ENCODE measurements around the gene CCDC186.

The CCDC186 gene

DNA sequence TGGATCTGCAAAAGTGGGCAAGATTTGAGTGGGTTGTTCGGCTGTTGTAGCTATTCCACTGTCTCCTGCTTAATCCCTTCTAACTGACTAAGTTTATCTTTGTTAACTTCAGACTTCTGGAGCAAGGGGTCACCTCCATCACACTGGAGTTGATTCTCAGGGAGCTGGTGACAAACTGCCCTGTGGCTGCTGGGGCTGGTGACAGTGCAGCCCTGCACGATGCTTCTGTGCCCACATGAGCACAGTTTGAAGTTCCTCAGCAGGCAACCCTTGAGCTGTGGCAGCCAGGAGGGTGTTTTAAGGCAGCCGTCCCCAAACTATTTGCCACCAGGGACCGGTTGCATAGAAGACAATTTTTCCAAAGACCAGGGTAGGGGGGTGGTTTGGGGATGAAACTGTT lies 89.8 kb downstream of the CCDC186 start:
- TF ChIP-seq, protein P1, sequence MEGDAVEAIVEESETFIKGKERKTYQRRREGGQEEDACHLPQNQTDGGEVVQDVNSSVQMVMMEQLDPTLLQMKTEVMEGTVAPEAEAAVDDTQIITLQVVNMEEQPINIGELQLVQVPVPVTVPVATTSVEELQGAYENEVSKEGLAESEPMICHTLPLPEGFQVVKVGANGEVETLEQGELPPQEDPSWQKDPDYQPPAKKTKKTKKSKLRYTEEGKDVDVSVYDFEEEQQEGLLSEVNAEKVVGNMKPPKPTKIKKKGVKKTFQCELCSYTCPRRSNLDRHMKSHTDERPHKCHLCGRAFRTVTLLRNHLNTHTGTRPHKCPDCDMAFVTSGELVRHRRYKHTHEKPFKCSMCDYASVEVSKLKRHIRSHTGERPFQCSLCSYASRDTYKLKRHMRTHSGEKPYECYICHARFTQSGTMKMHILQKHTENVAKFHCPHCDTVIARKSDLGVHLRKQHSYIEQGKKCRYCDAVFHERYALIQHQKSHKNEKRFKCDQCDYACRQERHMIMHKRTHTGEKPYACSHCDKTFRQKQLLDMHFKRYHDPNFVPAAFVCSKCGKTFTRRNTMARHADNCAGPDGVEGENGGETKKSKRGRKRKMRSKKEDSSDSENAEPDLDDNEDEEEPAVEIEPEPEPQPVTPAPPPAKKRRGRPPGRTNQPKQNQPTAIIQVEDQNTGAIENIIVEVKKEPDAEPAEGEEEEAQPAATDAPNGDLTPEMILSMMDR (IDR thresholded peaks at IDR 0.05; ENCODE audit: borderline replicate concordance, insufficient read depth, low read depth, low read length): no peak
- H3K4me3 ChIP-seq (ENCODE audit: low read depth, low read length): no peak overlapping the region

DNA sequence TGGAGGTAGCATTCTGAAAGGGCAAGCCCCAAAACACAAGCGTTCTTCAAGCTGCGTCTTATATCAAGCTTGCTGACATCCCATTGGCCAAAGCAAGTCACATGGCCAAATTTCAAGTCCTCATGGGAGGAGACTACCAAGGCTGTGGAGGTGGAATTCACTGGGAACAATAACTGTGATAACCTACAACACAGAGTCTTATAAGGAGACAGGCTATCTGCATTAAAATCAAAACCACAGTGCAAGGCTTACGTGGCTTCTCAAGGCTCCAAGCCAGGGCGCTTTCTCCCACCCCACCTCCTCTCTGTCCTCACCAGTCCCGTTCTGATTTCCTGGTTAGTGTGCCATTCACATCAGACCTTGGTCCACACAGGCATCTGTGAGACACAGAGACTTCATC lies 91.0 kb downstream of the CCDC186 start:
- H3K4me3 ChIP-seq (ENCODE audit: low read depth, low read length): no peak overlapping the region
- TF ChIP-seq, protein P1 (IDR thresholded peaks at IDR 0.05; ENCODE audit: borderline replicate concordance, insufficient read depth, low read depth, low read length): no peak

DNA sequence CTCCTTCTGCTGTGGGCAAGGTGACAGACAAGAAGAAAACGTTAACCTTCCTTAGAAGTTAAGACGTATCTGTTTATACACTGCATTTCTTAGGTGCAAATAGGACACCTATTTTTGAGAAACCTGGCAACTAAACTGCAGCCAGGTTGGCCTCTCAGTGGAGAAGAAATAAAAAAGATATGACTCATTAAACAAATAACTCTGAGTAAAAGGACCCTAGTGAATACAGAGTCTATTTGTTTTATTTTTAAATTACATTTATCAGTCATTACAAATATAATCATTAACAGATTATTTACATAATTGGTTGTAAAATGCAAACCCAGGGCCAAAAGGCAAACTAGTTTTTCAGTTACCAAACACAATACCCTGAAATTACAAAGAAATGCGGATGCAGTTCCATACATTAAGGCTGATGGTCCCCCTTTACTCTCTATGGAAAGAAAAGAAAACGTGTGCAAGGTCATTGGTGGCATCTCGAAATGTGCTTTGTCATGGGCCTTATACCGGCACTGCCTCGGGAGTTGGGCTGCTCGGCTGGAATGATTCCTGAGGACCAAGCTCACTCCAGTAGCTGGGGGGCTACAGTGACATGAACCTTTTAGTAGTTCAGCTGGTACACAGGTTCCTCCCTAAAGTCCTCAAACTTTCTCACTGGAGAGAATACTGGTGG lies 92.0 kb downstream of the CCDC186 start:
- TF ChIP-seq, protein P1 (IDR thresholded peaks at IDR 0.05; ENCODE audit: borderline replicate concordance, insufficient read depth, low read depth, low read length): no peak

DNA sequence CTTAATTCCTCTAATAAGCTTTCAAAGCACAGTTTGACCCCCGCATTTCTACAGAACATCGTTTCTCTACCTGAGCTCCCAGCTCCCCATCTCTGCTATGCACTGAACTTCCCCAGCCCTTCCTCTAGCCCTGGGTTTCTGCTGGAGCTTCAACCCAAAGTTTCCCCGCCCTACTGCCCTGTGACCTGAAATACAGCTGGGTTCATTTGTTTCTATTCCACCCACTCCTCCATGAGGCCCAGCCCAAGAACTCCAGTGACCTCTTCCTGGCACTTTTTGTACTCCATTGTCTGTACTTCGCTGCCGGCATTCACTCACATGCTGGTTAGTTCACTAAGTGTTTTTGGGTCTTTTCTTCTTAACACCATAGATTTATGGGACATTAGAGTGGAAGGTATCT lies 94.6 kb downstream of the CCDC186 start:
- H3K4me3 ChIP-seq (ENCODE audit: low read depth, low read length): no peak overlapping the region

More for the DNA sequence above, 92.0 kb downstream of the CCDC186 start:
- no peak overlapping the region for H3K4me3 ChIP-seq (ENCODE audit: low read depth, low read length)

DNA sequence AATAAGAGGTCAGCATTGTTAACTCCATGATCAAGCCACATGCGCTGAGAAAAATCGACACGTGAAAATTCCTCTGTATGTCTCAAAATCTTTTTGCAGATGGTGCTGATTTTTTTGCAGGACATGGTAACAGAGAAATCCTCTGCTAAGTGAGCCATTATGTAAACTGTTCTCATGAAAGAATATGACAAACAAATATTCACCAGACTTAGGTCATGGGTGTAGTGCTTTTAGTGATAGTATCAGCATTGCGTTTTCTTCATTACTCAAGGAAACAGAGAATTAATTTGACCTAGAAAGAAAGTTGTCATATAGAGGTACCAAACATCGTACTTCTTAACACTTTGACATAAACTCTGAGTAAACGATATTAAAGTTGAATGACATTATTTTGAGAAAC lies 95.7 kb downstream of the CCDC186 start:
- TF ChIP-seq, protein P1 (IDR thresholded peaks at IDR 0.05; ENCODE audit: borderline replicate concordance, insufficient read depth, low read depth, low read length): no peak
- no peak overlapping the region for H3K4me3 ChIP-seq (ENCODE audit: low read depth, low read length)

More for the DNA sequence above, 94.6 kb downstream of the CCDC186 start:
- TF ChIP-seq, protein P1 (IDR thresholded peaks at IDR 0.05; ENCODE audit: borderline replicate concordance, insufficient read depth, low read depth, low read length): no peak

DNA sequence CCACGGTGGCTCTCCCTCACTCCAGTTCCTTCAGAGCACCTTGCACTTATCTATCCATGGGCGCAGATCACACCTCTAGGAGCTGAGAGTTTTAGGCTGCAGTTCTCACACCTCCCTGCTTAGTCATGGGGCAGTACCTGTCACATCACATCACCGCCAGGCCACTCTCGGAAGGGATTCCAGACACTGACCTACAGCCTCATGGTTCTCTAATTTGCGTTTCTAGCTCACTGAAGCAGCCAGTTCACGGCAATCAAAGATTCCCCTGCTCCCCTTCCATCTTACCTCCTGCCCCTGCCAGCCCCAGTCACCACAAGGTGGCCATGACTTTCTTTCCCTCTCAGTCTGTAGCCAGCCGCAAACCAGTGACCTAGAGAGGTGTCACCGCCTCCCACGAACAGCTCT lies 96.2 kb downstream of the CCDC186 start:
- H3K4me3 ChIP-seq (ENCODE audit: low read depth, low read length): no peak overlapping the region
- TF ChIP-seq, protein P1 (IDR thresholded peaks at IDR 0.05; ENCODE audit: borderline replicate concordance, insufficient read depth, low read depth, low read length): 0 out of 2 replicates have a peak, but pooled peaks have one; percentile 9

DNA sequence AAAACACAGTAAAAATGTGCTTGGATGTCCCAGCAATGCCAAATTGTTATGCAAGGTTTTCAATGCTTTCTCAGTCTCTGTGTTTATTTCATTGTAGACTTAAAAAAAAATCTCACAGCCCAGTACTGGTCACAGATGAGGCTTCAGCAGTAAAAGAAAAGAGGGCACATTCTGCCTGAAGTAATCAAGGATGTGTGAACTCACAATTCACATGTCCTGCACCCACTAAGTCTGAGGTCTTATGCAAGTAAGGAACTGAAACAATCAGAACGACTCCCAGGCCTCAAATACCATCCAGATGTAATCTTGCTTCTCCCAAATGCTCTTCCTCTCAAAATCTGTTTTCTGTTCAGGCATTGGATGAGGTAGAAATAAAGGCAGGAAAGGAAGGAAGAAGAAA lies 96.7 kb downstream of the CCDC186 start:
- TF ChIP-seq, protein P1 (IDR thresholded peaks at IDR 0.05; ENCODE audit: borderline replicate concordance, insufficient read depth, low read depth, low read length): no peak
- H3K4me3 ChIP-seq (ENCODE audit: low read depth, low read length): no peak overlapping the region

Data from GM12875 (cell line).